Transverse colon (tissue), 4 donors: ENCODE results near the gene LTBR.

Source experiments
- CTCF ChIP-seq, 5 experiments: fragments of 200-600 bp in 3 of 5; fragments of 450-650 bp in 2 of 5; sonication (generic) in 3 of 5; IDR thresholded peaks; 1 replicate in 2 of 5; 2 replicates in 3 of 5; pipeline ENCODE4 v1.5.1; 2016 to 2017; ENCODE audit warnings: antibody characterized with exemption in 5 of 5, inconsistent platforms in 3 of 5, mild to moderate bottlenecking in 2 of 5, moderate library complexity in 1 of 5
- EP300 ChIP-seq: sonication (generic); formaldehyde crosslinking; IDR thresholded peaks from one replicate; pipeline ENCODE4 v1.6.1; 2017; ENCODE audit warnings: antibody characterized with exemption, low read depth
- POLR2A ChIP-seq: fragments of 450-650 bp; IDR thresholded peaks from one replicate; pipeline ENCODE4 v1.6.1; 2016; ENCODE audit warnings: antibody characterized with exemption, mild to moderate bottlenecking, moderate library complexity
- POLR2AphosphoS5 ChIP-seq, 3 donors: sonication (generic); formaldehyde crosslinking; IDR thresholded peaks; one replicate each; pipeline ENCODE4 v1.6.1; 2016; ENCODE audit warnings: antibody characterized with exemption in 3 of 3

GRCh38 chr12:6434205-6435140, 50.5 kb downstream of the LTBR start:
- TF ChIP-seq CTCF (IDR thresholded peaks at IDR 0.05) (no peak), POLR2A (no peak), POLR2AphosphoS5 (IDR thresholded peaks at IDR 0.05) (no peak), EP300 (no peak)
